Right renal pelvis (tissue), 4 donors: ENCODE measurements around the gene AP5Z1. TPM values are rescaled to one million over a fixed set of nuclear protein-coding genes. Genes with fewer than 3 reads are reported as not detected.

Experiments used
- DNase-seq, 4 donors: peaks; one replicate each; pipeline ENCODE4 v3.0.0-alpha.2; 2013; ENCODE audit warnings: low read depth in 4 of 4, low spot score in 3 of 4, missing footprints in 1 of 4
- polyA plus RNA-seq, 4 donors: library from polyadenylated mRNA; unstranded; fragments of 120-200 nt; gene quantifications; one replicate each; pipeline ENCODE4 v1.2.1, GENCODE V29; 2013; ENCODE audit not compliant: insufficient read length in 4 of 4

Gene AP5Z1
- polyA plus RNA-seq, 4 donors, result 20.5 to 28.0 (median 21.6) TPM

DNA sequence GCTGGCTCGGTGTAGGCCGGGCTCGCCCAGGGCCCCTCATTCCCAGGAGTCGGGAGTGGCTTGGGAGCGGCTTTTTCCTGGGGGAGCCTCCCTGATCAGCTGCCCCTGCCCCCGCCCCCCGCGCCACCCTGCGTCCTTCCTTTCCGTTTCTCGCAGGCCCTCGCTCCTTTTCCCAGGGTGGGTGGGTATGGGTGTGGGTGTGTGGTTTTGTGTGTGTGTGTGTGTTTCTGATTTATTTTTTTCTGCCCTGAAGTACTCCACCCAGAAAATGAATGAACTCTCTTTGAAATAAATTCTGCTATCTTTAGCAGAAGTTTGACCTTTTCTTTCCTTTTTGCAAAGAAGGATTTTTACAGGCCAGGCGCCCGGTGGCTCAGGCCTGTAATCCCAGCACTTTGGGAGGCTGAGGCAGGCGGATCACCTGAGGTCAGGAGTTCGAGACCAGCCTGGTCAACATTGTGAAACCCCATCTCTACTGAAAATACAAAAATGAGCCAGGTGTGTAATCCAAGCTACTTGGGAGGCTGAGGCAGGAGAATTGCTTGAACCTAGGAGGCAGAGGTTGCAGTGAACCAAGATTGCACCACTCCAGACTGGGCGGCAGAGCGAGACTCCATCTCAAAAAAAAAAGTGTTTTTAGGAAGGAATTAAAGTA lies 30.0 kb upstream of the AP5Z1 start:
- DNase-seq, result no peak

DNA sequence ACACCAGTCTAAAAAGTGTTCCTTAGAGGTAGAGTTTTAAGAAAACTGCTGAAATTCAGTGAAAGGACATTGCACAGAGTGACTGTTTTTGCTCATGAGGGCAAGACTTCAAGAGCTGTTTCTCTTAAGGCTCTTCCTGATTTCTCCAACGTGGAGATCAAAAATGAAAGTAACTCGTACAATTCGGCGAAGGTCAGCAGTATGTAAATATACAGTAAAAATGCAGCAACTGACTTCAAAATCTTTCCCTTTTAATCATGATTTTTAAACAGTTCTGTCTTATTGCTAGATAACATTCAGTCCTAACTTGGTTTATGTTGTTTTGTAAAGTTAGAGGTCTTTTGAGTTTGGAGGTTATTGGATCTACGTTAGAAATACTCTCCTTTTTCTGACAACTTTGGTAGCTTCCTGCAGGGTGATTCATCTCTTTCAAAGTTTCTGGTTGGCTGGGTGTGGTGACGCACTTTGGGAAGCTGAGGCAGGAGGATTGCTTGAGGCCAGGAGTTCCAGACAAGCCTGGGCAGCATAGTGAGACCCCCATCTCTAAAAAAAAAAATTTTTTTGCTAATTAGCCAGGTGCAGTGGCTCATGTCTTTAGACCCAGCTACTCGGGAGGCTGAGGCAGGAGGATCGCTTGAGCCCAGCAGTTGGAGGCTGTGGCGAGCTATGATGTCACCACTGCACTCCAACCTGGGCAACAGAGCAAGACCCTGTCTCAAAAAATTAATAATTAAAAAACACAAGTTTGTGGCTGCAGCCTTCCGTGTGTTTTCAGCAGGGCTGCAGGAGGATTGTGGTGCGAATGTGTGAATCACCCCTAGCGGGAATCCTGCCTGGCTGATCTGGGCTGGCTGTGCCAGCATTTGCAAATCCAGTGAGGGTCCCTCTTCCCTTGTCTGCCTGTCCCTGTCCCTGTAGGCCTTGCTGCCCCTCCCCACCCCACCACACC lies 29.2 kb upstream of the AP5Z1 start:
- peak in 1 of 4 donors; percentile 28 for DNase-seq

DNA sequence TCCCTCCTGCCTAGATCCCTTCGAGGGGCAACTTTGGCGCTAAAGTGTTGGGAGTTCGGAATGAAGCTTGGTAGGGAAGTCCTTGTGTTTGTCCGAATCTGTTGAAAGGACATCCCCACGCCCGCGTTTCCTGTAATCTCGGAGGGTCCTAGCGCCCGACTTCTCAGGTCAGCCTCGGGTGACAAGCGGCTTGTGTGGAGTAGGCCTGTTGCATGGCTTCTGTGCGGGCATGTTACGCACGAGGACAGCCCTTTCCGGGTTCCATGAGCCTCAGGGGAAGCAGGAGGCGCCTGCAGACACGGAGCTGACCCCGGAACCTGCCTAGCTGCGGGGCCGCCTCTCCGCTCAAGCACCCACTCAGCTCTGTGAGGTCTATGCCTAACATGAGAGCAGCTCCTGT lies 28.4 kb upstream of the AP5Z1 start:
- no peak for DNase-seq

DNA sequence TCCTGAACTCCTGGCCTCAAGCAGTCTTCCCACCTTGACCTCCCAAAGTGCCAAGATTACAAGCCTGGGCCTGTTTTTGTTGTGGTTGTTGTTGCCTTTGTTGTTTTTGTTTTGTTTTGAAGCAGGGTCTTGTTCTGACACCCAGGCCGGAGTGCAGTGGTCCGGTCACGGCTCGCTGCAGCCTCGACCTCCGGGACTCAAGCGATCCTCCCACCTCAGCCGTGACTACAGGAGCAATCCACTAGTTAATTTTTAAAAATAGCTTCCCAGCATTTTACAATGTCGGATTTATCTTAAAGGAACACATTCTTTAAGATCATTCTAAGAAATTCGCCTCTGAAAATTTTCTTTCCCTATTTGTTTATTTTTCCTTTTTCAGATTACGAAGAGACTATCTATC lies 27.7 kb upstream of the AP5Z1 start:
- peak in 1 of 4 donors; percentile 37 for DNase-seq

DNA sequence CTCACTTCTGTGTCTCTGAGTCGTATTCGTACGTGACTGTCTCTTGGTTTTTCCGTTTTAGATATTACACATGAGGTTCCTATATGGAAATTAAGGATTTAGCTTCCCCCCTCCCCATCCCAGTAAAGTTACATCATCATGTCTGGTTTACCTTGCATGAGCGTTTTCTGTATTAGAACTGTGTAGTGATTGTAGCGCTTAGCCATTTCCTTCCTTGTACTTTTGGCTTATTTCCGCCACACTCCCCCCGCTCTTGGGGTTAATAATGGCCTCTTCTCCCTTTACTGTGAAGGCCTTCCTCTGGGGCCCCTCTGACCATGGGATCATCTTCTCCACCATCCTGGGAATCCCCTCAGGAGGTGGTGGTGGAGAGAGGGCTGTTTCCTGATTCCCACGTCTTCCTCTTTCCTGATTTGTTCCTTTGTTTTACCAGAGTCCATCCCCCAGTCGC lies 27.2 kb upstream of the AP5Z1 start:
- DNase-seq, result no peak

DNA sequence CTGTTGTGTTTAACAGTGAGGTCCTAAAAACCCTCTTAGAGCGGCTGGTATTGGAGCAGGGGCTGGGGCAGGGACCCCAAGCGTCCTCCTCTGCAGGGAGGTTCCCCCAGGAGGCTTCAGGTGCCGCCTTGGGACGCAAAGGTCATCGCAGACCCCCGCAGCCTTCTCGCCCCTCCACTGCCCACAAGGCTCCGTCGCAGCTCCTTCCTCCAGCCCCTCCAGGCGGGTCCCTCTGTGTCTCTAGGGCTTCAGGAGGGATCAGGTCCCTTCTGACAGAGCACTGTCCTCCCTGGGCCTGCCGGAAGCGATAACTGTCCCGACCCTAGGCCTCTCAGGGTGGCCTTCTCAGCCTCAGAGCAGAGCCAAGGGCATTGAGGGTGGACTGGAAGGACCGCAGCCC lies 26.1 kb upstream of the AP5Z1 start:
- no peak for DNase-seq

DNA sequence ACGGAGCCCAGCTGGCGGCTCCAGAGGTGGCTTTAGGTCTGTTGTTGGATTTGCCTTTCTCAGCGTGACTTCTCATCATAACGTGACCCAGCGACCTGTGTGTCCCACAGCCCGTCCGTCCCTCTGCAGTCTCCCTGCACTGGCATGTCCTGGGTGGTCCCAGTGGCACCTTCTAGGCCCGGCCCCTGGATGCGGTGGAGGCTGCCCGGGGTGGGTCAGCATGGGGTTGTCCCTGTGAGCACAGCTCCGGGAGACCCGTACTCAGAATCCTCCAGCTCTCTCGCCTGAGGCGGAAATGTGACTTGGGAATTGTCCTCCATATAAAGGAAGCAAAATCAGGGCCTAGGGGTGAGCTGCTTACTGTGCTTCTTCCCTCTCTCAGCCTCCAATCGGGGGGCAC lies 25.6 kb upstream of the AP5Z1 start:
- no peak for DNase-seq

DNA sequence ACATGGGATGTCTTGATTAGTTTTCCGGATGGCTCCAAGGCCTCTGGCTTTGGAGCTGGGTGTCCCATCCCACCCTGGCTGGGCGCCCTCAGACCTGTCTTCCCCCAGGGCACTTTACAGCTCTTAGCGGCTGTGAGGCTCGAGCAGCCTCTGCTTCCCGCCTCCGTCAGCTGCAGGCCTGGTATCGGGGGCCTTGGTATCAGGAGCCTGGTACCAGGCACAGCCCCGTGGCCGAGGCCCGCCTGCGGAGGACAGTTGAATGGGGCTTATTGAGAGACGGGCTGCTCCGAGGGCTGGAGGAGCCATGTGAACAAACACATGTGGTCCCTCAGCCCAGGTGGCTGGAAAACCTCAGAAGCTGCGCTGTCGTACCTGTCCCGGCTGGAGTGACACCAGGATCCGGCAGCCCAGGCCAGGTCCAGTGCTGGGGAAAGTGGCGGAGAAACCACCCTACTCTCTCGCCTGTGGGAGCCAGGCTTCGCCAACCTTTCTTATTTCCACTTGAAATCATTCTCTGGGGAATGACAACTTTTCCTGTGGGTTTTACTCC lies 23.9 kb upstream of the AP5Z1 start:
- DNase-seq, result no peak

DNA sequence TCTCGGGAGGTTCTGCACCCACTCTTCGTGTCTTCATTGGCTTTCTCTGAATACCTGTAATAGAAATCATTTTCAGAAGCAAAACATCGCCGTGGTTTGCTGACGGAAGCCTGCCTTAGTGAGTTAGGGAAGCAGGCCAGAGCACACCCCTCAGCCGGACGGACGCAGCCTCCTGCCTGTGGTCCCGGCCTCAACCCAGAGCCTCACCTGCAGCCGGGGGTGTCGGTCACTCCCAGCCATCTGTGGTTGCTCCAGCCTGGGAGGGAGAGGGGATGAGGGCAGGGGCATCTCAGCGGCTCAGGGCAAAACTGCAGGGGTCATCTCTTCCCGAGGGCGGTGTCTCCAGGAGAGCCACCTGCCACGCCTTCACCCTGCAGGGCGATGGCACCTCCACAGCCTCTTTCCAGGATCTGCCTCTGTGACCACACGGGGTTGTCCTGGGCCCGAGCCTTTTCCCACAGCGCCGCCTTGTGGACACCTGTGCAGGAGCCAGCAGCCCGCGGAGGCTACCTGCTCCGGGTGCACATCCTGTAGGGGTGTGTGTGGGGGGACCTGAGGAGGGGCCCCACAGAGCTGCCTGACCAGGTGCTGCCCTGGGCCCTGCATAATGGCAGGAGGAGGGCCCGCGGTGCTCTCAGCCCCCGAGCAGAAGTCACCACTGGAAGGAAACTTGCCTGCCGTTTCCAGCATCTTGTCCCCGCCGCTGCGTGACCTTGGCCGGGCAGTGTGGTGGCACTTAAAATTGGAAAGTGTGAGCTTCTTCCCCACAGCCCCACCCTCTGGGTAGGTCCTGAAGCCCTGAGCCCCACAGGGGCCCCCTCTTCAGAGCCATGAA lies 21.6 kb upstream of the AP5Z1 start:
- DNase-seq, result peak in 2 of 4 donors; percentile 35 to 45

DNA sequence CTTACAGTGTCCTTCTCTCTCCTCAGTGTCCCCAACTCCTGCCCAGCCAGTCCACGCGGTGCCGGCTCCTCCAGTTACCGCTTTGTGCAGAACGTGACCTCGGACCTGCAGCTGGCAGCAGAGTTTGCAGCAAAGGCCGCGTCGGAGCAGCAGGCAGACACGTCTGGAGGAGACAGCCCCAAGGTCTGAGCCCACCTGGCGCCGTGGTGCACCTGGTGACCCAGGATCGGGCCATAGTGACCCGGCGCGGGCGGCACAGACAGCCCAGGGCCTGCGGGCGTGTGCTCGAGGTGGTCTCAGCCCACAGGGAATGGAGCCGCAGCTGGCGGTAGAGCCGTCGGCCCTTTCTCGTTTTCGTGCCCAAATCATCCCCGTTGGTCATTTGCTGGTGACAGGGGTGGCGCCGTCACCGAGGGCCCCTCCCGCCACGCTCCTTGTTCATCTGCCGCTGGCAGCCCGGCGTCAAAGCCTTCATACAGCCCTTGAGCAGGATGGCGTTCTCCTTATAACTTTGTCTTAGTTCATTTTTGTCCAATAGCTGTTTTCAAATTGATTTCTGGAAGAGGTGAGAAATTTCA lies 20.9 kb upstream of the AP5Z1 start:
- DNase-seq, result no peak

DNA sequence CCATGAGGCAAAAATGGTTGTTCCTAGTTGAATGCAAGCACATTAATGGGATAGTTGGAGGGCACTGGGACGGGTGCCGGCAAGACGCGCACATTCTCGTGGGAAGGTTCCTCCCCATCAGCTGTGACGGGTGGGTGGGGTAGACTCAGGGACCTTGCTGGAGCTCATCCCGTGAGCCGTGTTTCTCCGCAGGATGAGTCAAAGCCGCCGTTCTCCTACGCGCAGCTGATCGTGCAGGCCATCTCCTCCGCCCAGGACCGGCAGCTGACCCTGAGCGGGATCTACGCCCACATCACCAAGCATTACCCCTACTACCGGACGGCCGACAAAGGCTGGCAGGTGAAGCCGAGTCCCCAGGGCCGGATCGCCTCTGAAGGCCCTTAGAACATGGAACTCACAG lies 20.4 kb upstream of the AP5Z1 start:
- DNase-seq, result no peak

DNA sequence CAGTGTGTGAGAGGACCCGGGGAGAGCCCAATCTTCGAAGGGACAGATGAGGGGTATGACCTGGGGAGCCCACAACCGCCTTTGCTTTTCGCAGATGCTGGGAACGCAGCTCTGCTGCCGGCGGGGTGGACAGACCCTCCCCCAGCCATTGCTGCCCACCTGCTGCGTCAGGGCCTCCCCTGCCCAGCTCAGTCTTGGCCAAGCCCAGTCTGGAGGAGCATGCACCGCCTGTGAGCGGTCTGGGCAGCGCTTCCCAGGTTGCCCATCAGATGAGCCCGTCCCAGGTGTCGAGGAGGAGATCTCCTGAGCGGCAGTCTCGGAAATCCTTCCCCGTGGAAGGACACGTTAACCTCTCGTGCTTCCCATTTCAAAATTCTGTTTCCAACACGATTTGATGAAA lies 17.3 kb upstream of the AP5Z1 start:
- no peak for DNase-seq

DNA sequence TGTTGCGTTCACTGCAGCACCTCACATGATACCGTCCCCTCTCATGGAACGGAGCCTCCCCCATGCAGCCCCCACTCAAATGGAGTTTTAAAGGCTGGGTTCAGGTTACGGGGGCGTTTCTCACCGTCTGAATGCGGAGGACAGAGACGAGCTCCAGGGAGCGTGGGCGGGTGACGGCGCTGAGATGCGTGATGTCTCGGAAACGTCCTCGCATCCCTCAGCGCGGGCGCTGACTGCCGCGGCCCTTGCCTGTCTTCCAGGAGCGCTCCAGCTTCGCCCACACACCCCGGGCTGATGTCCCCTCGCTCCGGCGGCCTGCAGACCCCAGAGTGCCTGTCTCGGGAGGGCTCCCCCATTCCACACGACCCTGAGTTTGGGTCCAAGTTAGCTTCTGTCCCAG lies 16.6 kb upstream of the AP5Z1 start:
- no peak for DNase-seq

DNA sequence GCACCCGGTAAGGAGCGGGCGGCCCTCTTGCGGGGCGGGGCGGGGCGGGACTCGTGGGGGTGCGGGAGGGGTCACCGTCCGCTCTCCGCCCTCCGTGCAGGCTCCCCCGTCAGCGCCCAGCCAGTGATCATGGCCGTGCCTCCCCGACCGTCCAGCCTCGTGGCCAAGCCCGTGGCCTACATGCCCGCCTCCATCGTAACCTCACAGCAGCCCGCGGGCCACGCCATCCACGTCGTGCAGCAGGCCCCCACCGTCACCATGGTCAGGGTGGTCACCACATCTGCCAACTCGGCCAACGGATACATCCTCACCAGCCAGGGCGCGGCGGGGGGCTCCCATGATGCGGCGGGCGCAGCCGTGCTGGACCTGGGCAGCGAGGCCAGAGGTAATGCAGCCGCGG lies 16.2 kb upstream of the AP5Z1 start:
- DNase-seq, result no peak

DNA sequence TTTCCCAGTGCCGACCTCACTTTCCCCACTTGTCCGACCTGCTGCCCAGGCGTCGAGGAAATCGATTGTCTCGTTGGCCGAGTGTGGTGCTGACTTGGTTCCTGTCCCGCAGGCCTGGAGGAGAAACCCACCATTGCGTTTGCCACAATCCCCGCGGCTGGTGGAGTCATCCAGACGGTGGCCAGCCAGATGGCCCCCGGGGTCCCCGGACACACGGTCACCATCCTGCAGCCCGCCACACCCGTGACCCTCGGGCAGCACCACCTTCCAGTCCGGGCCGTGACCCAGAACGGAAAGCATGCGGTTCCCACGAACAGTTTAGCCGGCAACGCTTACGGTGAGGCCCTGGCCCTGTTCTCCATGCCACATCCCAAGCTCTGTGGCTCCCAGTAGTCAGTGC lies 14.5 kb upstream of the AP5Z1 start:
- no peak for DNase-seq

DNA sequence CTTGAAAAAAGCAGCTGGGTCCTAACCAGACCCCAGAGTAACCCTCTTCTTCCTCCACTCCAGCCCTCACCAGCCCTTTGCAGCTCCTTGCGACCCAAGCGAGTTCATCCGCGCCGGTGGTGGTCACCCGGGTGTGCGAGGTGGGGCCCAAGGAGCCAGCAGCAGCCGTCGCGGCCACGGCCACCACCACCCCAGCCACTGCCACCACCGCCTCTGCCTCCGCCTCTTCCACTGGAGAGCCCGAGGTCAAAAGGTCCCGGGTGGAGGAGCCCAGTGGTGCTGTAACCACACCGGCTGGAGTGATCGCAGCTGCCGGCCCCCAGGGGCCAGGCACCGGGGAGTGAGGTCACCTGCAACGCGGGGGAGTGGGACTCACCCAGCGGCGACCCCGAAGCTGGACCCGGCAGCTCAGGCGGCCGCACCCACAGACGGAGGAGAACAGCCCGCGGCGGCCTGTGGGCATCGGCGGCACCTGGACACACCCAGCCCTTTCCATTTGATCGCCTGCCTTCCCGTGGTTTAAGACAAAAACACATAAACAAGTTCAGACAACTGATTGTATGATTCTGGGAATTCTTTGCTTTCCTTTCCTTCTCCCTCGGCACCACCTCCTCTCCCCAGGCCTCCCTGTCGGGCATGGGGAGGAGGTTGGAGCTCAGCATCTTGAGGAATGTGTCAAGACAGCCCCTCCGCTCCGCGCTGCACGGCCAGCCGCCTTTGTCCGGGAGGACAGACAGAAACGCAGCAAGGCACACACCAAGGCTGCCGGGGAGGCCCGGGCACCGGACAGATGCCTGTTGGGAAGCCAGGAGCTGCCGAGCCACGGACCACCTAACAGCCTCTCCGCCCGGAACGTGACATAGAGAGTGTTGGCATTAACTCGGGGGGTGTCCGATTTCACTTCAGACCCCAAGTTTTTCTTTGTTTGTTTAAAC lies 13.0 kb upstream of the AP5Z1 start:
- no peak for DNase-seq

DNA sequence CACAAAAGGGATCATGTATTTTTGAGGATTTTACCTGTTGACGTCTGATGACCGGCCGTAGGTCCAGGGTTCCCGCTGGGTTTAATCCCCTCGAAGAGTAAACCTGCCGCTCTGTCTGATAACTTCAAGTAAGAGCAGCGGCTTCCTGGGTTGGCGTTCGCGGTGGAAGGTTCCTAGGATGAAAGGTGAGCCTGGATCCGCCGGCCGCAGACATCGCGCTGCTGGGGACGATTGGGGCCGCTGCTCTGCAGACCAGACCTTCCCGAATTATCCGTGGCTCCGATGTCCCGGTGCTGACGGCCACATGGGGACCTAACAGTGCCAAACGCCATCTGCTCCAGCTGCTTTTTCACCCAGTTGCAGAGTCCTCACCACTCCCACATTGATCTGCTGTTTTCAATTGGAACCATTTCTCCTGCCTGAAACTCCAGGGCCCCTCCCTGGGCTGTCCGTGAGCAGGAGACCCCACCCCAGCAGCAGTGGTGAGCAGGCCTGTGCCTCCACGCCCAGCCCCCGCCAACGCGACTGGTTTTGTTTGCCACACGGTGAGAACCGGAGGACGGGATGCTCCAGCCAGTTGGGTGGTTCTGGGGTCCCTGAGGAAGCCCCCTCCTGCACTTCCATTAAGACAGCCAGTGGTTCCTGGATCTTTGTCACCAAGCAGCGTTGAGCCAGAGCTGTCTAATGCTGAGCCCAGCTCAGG lies 12.2 kb upstream of the AP5Z1 start:
- no peak for DNase-seq

DNA sequence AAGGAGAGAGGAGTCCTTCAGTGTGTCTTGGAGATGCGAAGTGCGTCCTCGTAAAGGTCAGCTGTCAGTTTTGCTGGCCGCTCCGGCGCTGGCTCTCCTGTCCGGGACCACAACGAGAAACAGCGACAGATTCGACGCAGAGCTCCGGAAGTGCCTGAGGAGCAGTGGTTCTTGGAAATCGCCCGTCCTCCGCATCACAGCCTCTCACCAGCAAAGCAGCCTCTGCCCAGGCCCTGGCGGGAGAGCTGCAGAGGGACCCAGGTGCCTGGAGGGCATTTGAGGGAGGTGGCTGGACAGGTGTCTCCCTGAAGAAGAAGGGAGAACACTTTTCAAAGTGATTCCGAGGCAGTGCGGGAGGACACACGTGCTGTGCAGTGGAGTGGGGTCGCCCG lies 11.6 kb upstream of the AP5Z1 start:
- DNase-seq, result no peak
